DOHH2 (cell line): ENCODE results near the gene LRRTM4.

Experiments
- H3F3A ChIP-seq: fragments of 200-600 bp; sonication (generic), shearing (Covaris generic); 2 replicates; pipeline ENCODE4 v1.6.0; 2016; ENCODE audit warnings: antibody characterized with exemption, mild to moderate bottlenecking; ENCODE audit not compliant: control insufficient read depth, insufficient read depth
- H3K27ac ChIP-seq: fragments of 200-600 bp; sonication (generic); 2 replicates; pipeline ENCODE4 v1.5.1; 2014; ENCODE audit warnings: low read depth, mild to moderate bottlenecking, low read length, moderate library complexity
- H3K27me3 ChIP-seq: fragments of 200-600 bp; sonication (generic); 2 replicates; pipeline ENCODE4 v1.6.1; 2014; ENCODE audit warnings: mild to moderate bottlenecking, low read length, mixed read lengths; ENCODE audit not compliant: control insufficient read depth
- H3K36me3 ChIP-seq: fragments of 200-600 bp; sonication (generic); 2 replicates; pipeline ENCODE4 v1.6.1; 2014; ENCODE audit warnings: mild to moderate bottlenecking, low read length, moderate library complexity, mixed read lengths; ENCODE audit not compliant: control insufficient read depth
- H3K4me1 ChIP-seq: fragments of 200-600 bp; sonication (generic); 2 replicates; pipeline ENCODE4 v1.6.1; 2014; ENCODE audit warnings: mild to moderate bottlenecking, low read length, mixed read lengths; ENCODE audit not compliant: control insufficient read depth
- H3K4me2 ChIP-seq: fragments of 200-600 bp; sonication (generic); 2 replicates; pipeline ENCODE4 v1.6.0; 2014; ENCODE audit warnings: mild to moderate bottlenecking, low read length, moderate library complexity
- H3K4me3 ChIP-seq: fragments of 200-600 bp; sonication (generic); 2 replicates; pipeline ENCODE4 v1.5.1; 2014; ENCODE audit warnings: mild to moderate bottlenecking, low read length, mixed read lengths
- H3K79me2 ChIP-seq: fragments of 200-600 bp; sonication (generic); 2 replicates; pipeline ENCODE4 v1.6.1; 2014; ENCODE audit warnings: mild to moderate bottlenecking, low read length, mixed read lengths; ENCODE audit not compliant: control insufficient read depth
- H3K9me2 ChIP-seq: fragments of 200-600 bp; sonication (generic); replicated peaks from 2 replicates; pipeline ENCODE4 v1.6.1; 2014; ENCODE audit warnings: mild to moderate bottlenecking, low read length, mixed read lengths; ENCODE audit not compliant: control insufficient read depth
- H3K9me3 ChIP-seq: fragments of 200-600 bp; sonication (generic); 2 replicates; pipeline ENCODE4 v1.6.1; 2014; ENCODE audit warnings: antibody characterized with exemption, low read length, mixed read lengths; ENCODE audit not compliant: control insufficient read depth, insufficient read depth
- H4K20me1 ChIP-seq: fragments of 200-600 bp; sonication (generic); 2 replicates; pipeline ENCODE4 v1.6.0; 2014; ENCODE audit warnings: low read depth, mild to moderate bottlenecking, antibody characterized with exemption, low read length, moderate library complexity; ENCODE audit not compliant: control insufficient read depth, insufficient read depth
- EZH2phosphoT487 ChIP-seq: fragments of 200-600 bp; sonication (generic); IDR thresholded peaks from 2 replicates; pipeline ENCODE4 v1.6.1; 2017; ENCODE audit warnings: borderline replicate concordance, mild to moderate bottlenecking, antibody characterized with exemption, low read length, moderate library complexity, mixed read lengths
- TF ChIP-seq, protein P1 (sequence below): fragments of 200-600 bp; sonication (generic); IDR thresholded peaks from one replicate; pipeline ENCODE4 v1.5.1; 2014; ENCODE audit warnings: antibody characterized with exemption, mild to moderate bottlenecking, low read depth, low read length; ENCODE audit not compliant: poor library complexity, severe bottlenecking

LRRTM4 gene

GRCh38 chr2:76932550-76932949 is 589.6 kb downstream of the LRRTM4 start:
- H3K36me3 ChIP-seq, result no peaks in the 10 kb centered on the region
- no peaks in the 10 kb centered on the region for H3K27me3 ChIP-seq
- no peaks in the 10 kb centered on the region for H3K9me3 ChIP-seq
- TF ChIP-seq, protein P1, sequence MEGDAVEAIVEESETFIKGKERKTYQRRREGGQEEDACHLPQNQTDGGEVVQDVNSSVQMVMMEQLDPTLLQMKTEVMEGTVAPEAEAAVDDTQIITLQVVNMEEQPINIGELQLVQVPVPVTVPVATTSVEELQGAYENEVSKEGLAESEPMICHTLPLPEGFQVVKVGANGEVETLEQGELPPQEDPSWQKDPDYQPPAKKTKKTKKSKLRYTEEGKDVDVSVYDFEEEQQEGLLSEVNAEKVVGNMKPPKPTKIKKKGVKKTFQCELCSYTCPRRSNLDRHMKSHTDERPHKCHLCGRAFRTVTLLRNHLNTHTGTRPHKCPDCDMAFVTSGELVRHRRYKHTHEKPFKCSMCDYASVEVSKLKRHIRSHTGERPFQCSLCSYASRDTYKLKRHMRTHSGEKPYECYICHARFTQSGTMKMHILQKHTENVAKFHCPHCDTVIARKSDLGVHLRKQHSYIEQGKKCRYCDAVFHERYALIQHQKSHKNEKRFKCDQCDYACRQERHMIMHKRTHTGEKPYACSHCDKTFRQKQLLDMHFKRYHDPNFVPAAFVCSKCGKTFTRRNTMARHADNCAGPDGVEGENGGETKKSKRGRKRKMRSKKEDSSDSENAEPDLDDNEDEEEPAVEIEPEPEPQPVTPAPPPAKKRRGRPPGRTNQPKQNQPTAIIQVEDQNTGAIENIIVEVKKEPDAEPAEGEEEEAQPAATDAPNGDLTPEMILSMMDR, result no peak
- TF ChIP-seq EZH2phosphoT487, result no peak
- H3K27ac ChIP-seq, result no peak overlapping the region
- H3K79me2 ChIP-seq, result no peaks in the 10 kb centered on the region
- H3F3A ChIP-seq, result no peaks in the 10 kb centered on the region
- H3K4me1 ChIP-seq, result no peaks in the 10 kb centered on the region
- H3K4me2 ChIP-seq, result no peak overlapping the region
- no peaks in the 10 kb centered on the region for H4K20me1 ChIP-seq
- H3K9me2 ChIP-seq, result no peaks in the 10 kb centered on the region
- no peak overlapping the region for H3K4me3 ChIP-seq

DNA sequence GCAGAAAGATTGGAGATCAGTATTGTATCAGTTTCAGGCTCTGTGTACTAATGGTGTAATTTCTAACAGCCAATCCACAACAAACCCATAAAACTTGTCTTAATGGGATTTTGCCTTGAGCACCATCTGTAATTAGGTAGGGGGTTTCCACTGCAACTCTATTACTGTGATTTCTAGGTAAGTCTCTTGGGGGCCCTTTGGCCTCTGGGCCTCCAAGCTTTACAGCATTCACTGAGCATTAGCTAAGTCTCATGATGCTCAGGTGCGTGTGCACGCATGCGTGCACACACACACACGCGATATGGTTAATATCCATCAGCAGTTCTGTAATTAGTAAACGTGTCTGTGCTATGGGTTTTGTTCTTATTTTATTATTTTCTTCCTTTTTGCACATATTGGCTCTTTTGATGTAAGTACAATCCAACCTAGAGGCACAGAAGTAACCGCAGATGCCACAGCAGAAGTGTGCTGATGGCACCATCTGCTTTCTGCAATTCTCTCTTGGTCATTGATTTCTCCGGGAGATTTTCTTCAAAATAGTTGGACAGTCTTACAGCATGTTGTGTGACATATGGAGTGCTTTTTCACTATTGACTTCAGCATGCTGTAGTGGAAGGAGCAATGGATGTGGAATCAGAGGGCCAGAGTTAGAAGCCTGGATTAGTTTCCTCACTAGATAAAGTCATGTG is 592.0 kb downstream of the LRRTM4 start:
- Histone ChIP-seq H3K27me3 (no peaks in the 10 kb centered on the region), H3K36me3 (no peaks in the 10 kb centered on the region)

GRCh38 chr2:76928026-76928425 is 594.1 kb downstream of the LRRTM4 start:
- H3F3A ChIP-seq, result no peaks in the 10 kb centered on the region
- H3K4me2 ChIP-seq, result no peak overlapping the region
- H3K4me3 ChIP-seq, result no peak overlapping the region

More for the DNA sequence above, 592.0 kb downstream of the LRRTM4 start:
- Histone ChIP-seq H3K9me3 (no peaks in the 10 kb centered on the region), H3K4me2 (no peak overlapping the region), H3K4me3 (no peak overlapping the region), H3K79me2 (no peaks in the 10 kb centered on the region), H3K4me1 (no peaks in the 10 kb centered on the region), H4K20me1 (no peaks in the 10 kb centered on the region), H3F3A (no peaks in the 10 kb centered on the region), H3K9me2 (no peaks in the 10 kb centered on the region), H3K27ac (no peak overlapping the region)
- TF ChIP-seq, protein P1, result no peak
- no peak for TF ChIP-seq EZH2phosphoT487

More at GRCh38 chr2:76928026-76928425, 594.1 kb downstream of the LRRTM4 start:
- Histone ChIP-seq H3K4me1 (no peaks in the 10 kb centered on the region), H3K27me3 (no peaks in the 10 kb centered on the region), H4K20me1 (no peaks in the 10 kb centered on the region), H3K9me2 (no peaks in the 10 kb centered on the region), H3K9me3 (no peaks in the 10 kb centered on the region), H3K79me2 (no peaks in the 10 kb centered on the region), H3K27ac (no peak overlapping the region), H3K36me3 (no peaks in the 10 kb centered on the region)
- no peak for TF ChIP-seq EZH2phosphoT487
- TF ChIP-seq, protein P1, result no peak
